NCI-H187 (cell line): ENCODE data around the gene NFATC2.
"Not testable (repeated sequence)": the region's sequence is repeated elsewhere in the genome, so short reads cannot be mapped to it uniquely, and the experiment has no call there.

Source experiments
- DNase-seq, 2 experiments: peaks; one replicate each; lab custom pipeline; 2025; lab: John Stamatoyannopoulos, UW

Gene NFATC2

GRCh38 chr20:51567622-51568021 lies 25.1 kb upstream of the NFATC2 start:
- no peak for DNase-seq

GRCh38 chr20:51566594-51566993 lies 24.1 kb upstream of the NFATC2 start:
- DNase-seq: no peak

- no peak for DNase-seq
Measured at GRCh38 chr20:51565298-51566144, 23.0 kb upstream of the NFATC2 start.

GRCh38 chr20:51563486-51564332 lies 21.2 kb upstream of the NFATC2 start:
- peak in 1 of 2 experiments; percentile 7 for DNase-seq

- no peak for DNase-seq
Measured at GRCh38 chr20:51563174-51563485, 20.6 kb upstream of the NFATC2 start.

GRCh38 chr20:51562332-51563173 lies 20.0 kb upstream of the NFATC2 start:
- DNase-seq: no peak

- no peak for DNase-seq
Measured at GRCh38 chr20:51562027-51562331, 19.5 kb upstream of the NFATC2 start.

- DNase-seq: no peak
Measured at GRCh38 chr20:51560550-51561307, 18.2 kb upstream of the NFATC2 start.

GRCh38 chr20:51560042-51560441 lies 17.5 kb upstream of the NFATC2 start:
- DNase-seq: no peak

- DNase-seq: no peak
Measured at GRCh38 chr20:51554538-51555165, 12.1 kb upstream of the NFATC2 start.

GRCh38 chr20:51553897-51554486 lies 11.5 kb upstream of the NFATC2 start:
- no peak for DNase-seq

GRCh38 chr20:51551186-51551585 lies 8.7 kb upstream of the NFATC2 start:
- no peak for DNase-seq

GRCh38 chr20:51549474-51549873 lies 7.0 kb upstream of the NFATC2 start:
- DNase-seq: no peak

GRCh38 chr20:51547951-51548350 lies 5.4 kb upstream of the NFATC2 start:
- DNase-seq: no peak

GRCh38 chr20:51545515-51545914 lies 3.0 kb upstream of the NFATC2 start:
- DNase-seq: no peak

GRCh38 chr20:51543422-51543788 lies 886 bp upstream of the NFATC2 start:
- DNase-seq: no peak

- no peak for DNase-seq
Measured at GRCh38 chr20:51542033-51542570, 417 bp downstream of the NFATC2 start.

GRCh38 chr20:51541189-51542032 lies 1.1 kb downstream of the NFATC2 start:
- peak in 1 of 2 experiments; percentile 31 for DNase-seq

GRCh38 chr20:51540580-51540979 lies 1.9 kb downstream of the NFATC2 start:
- DNase-seq: no peak

- DNase-seq: not testable (repeated sequence)
Measured at GRCh38 chr20:51540074-51540473, 2.4 kb downstream of the NFATC2 start.
